ENCODE measurements around the gene ATP6V0C.

Gene ATP6V0C

DNA sequence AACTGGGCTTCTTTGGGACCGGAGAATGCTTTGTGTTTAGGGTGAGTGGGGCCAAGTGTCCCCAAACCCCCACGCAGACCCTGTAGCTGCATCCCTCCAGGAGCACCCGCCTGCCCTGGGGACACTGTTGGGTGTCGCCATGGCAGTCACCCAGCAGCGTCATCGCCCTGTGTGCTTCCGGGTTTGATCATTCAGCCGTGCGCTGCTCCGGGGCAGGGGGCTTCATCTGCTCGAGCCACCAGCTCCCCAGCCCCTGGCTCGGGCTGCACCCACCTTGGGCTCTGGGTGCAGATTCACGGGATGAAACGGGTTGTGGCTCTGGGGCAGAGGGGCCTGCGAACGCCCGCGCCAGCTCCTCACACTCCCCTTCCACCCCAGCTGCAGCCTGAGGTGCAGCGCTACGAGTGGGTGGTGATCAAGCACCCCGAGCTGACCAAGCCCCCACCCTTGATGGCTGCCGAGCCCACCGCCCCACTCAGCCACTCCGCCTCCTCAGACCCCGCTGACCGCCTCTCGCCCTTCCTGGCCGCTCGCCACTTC, 13.8 kb upstream of the ATP6V0C start:
- Histone ChIP-seq H3K36me3 (ENCODE audit: control insufficient read depth in 1 of 2, insufficient read depth in 2 of 2, low read length in 2 of 2) (peaks cover 2 to 14% of the 10 kb centered on the region in 2 donors), H3K4me3 (ENCODE audit: low read depth in 1 of 2, low read length in 2 of 2) (no peak overlapping the region), H3K27me3 (ENCODE audit: control insufficient read depth in 1 of 2, insufficient read depth in 2 of 2, low read length in 2 of 2) (no peaks in the 10 kb centered on the region), H3K9me3 (ENCODE audit: control insufficient read depth in 1 of 2, low read length in 2 of 2) (no peaks in the 10 kb centered on the region), H3K9ac (ENCODE audit: low read depth in 1 of 2, low read length in 2 of 2) (no peak overlapping the region), H3K4me1 (ENCODE audit: control insufficient read depth in 1 of 2, insufficient read depth in 2 of 2, low read length in 2 of 2) (peaks cover 5 to 15% of the 10 kb centered on the region in 2 donors), H3K27ac (ENCODE audit: low read depth, low read length) (no peak overlapping the region)

DNA sequence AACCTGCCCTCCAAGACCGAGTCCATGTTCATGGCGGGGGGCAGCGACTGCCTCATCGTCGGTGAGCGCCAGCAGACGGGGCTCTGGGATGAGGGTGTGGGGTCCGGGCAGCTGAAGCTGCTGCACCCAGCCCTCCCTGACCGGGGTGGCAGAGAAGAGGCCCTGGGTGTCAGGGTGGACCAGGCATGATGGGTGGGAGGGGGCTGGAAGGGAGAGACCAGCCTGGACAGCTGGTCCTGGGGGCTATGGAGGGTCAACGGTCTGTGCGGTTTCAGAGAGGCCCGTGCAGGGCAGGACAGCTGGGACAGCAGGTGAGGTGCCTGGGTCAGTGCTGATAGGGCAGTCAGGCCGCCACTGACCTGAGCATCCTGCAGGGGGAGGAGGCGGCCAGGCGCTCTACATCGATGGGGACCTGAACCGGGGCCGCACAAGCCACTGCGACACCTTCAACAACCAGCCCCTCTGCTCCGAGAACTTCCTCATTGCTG, 13.3 kb upstream of the ATP6V0C start:
- no peaks in the 10 kb centered on the region for H3K9me3 ChIP-seq (ENCODE audit: control insufficient read depth in 1 of 2, low read length in 2 of 2)
- peaks cover 5 to 15% of the 10 kb centered on the region in 2 donors for H3K4me1 ChIP-seq (ENCODE audit: control insufficient read depth in 1 of 2, insufficient read depth in 2 of 2, low read length in 2 of 2)
- H3K27me3 ChIP-seq (ENCODE audit: control insufficient read depth in 1 of 2, insufficient read depth in 2 of 2, low read length in 2 of 2), result no peaks in the 10 kb centered on the region
- H3K4me3 ChIP-seq (ENCODE audit: low read depth in 1 of 2, low read length in 2 of 2), result no peak overlapping the region
- H3K9ac ChIP-seq (ENCODE audit: low read depth in 1 of 2, low read length in 2 of 2), result no peak overlapping the region
- H3K36me3 ChIP-seq (ENCODE audit: control insufficient read depth in 1 of 2, insufficient read depth in 2 of 2, low read length in 2 of 2), result peaks cover 2 to 14% of the 10 kb centered on the region in 2 donors
- H3K27ac ChIP-seq (ENCODE audit: low read depth, low read length), result no peak overlapping the region

DNA sequence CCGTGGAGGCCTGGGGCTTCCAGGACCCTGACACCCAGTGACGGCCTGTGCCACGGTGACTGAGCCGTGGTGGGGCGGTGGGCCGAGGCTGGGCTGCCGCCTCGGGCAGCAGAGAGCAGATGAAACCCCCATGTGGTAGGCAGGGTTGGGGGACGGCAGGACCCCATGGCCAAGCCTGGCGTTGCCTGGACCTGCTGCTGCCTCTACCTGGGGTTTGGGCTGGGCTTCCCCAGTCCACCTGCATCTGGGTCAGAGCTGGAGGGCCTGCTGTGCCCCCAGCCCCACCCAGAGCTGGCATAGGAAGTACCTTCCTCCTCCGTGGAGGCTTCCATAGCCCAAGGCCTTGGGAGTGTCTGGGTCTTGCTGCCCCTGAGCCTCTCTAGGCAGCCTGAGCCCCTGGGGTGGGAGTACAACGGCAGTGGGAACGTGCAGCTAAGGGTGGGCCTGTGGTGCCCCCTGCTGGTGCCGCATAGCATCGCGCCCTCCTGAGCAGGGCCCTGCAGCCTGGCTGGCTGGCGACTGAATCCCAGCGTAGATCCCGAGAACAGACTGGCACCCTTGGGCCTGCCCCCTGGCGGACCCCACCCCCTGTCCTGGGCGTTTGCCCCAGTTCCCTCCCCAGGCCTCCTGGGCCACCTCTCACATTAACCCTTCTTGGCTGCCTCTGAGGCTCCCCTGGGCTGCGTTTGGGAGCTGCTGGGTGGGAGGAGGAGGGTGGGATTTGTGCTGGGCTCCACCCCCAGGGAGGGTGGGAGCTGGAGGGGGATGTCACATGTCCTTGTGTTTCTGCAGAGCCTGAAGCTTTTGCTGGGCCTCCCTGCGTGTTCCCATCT, 12.6 kb upstream of the ATP6V0C start:
- Histone ChIP-seq H3K27ac (ENCODE audit: low read depth, low read length) (no peak overlapping the region), H3K4me3 (ENCODE audit: low read depth in 1 of 2, low read length in 2 of 2) (peak overlapping the region in 1 of 2 donors; percentile 28), H3K4me1 (ENCODE audit: control insufficient read depth in 1 of 2, insufficient read depth in 2 of 2, low read length in 2 of 2) (peaks cover 5 to 15% of the 10 kb centered on the region in 2 donors), H3K9ac (ENCODE audit: low read depth in 1 of 2, low read length in 2 of 2) (no peak overlapping the region), H3K36me3 (ENCODE audit: control insufficient read depth in 1 of 2, insufficient read depth in 2 of 2, low read length in 2 of 2) (peaks cover 2 to 12% of the 10 kb centered on the region in 2 donors), H3K27me3 (ENCODE audit: control insufficient read depth in 1 of 2, insufficient read depth in 2 of 2, low read length in 2 of 2) (no peaks in the 10 kb centered on the region), H3K9me3 (ENCODE audit: control insufficient read depth in 1 of 2, low read length in 2 of 2) (no peaks in the 10 kb centered on the region)

DNA sequence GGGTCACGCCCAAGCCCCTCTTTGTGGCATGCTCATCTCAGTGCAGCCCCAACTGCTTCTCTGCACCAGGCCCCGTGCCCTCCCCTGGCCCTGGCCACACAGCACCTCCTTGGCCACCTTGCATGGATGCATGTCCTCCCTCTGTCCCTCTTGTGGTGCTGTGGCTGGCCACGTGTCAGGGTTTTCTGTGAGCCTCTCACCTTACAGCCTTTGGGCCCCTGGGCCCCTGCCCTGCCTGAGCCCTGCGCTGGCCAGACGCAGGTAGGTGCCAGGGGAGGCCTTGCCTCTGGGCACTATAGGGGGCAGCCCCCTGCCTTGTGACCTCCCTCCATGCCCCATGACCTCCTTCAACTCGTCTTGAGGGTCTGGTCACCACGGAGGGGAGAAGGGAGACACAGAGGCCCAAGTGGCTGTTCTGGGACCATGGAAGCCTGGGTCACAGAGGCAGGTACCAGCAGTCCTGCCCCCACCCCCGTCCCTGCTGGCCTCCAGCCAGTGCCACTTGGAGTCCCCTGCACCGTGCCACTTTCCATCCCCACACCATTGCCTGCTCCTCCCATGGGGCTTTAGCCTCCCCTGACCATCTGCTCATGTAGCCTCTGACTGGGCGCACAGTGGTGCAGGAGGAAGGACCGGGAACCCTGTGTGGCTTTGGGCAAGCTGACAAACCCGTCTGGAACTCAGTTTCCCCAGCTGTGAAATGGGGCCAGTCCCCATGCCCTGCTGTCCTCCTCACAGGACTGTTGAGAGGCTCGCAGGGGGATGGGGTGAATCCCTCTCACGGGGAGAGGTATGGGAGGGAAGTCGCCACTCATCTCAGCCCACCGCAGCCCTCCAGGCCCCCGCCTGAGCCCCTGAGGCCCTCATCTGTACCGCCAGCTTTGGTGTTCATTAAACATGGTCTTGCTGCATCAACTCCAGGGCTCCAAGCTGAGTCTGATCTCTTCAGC, 11.5 kb upstream of the ATP6V0C start:
- H3K36me3 ChIP-seq (ENCODE audit: control insufficient read depth in 1 of 2, insufficient read depth in 2 of 2, low read length in 2 of 2), result peaks cover 2 to 6% of the 10 kb centered on the region in 2 donors
- no peak overlapping the region for H3K9ac ChIP-seq (ENCODE audit: low read depth in 1 of 2, low read length in 2 of 2)
- H3K27ac ChIP-seq (ENCODE audit: low read depth, low read length), result no peak overlapping the region
- H3K4me3 ChIP-seq (ENCODE audit: low read depth in 1 of 2, low read length in 2 of 2), result no peak overlapping the region
- H3K27me3 ChIP-seq (ENCODE audit: control insufficient read depth in 1 of 2, insufficient read depth in 2 of 2, low read length in 2 of 2), result no peaks in the 10 kb centered on the region
- no peaks in the 10 kb centered on the region for H3K9me3 ChIP-seq (ENCODE audit: control insufficient read depth in 1 of 2, low read length in 2 of 2)
- H3K4me1 ChIP-seq (ENCODE audit: control insufficient read depth in 1 of 2, insufficient read depth in 2 of 2, low read length in 2 of 2), result peaks cover 5 to 15% of the 10 kb centered on the region in 2 donors

DNA sequence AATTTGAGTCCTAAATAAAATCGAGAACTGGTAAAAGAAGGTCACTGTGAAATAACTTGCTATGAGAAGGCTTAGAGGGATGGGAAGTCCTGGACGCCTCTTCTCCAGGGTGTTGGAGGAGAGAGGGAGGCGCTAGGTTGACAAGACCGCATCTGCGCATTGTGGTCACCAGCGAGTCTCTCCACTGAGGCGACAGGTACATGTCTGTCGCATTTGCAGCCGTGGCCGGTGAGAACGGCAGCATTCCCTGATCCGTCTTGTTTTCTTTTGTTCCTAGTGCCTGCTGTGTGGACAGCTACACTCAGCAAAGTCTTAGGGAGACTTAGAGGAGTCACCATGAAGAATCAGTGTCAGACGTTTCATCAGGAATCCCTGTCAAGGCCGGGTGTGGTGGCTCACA, 8.1 kb upstream of the ATP6V0C start:
- no peaks in the 10 kb centered on the region for H3K36me3 ChIP-seq (ENCODE audit: control insufficient read depth in 1 of 2, insufficient read depth in 2 of 2, low read length in 2 of 2)
- H3K9me3 ChIP-seq (ENCODE audit: control insufficient read depth in 1 of 2, low read length in 2 of 2), result no peaks in the 10 kb centered on the region
- H3K27me3 ChIP-seq (ENCODE audit: control insufficient read depth in 1 of 2, insufficient read depth in 2 of 2, low read length in 2 of 2), result no peaks in the 10 kb centered on the region
- no peak overlapping the region for H3K9ac ChIP-seq (ENCODE audit: low read depth in 1 of 2, low read length in 2 of 2)
- H3K27ac ChIP-seq (ENCODE audit: low read depth, low read length), result no peak overlapping the region
- H3K4me3 ChIP-seq (ENCODE audit: low read depth in 1 of 2, low read length in 2 of 2), result no peak overlapping the region
- peaks cover 0 to 9% of the 10 kb centered on the region in 2 donors for H3K4me1 ChIP-seq (ENCODE audit: control insufficient read depth in 1 of 2, insufficient read depth in 2 of 2, low read length in 2 of 2)

DNA sequence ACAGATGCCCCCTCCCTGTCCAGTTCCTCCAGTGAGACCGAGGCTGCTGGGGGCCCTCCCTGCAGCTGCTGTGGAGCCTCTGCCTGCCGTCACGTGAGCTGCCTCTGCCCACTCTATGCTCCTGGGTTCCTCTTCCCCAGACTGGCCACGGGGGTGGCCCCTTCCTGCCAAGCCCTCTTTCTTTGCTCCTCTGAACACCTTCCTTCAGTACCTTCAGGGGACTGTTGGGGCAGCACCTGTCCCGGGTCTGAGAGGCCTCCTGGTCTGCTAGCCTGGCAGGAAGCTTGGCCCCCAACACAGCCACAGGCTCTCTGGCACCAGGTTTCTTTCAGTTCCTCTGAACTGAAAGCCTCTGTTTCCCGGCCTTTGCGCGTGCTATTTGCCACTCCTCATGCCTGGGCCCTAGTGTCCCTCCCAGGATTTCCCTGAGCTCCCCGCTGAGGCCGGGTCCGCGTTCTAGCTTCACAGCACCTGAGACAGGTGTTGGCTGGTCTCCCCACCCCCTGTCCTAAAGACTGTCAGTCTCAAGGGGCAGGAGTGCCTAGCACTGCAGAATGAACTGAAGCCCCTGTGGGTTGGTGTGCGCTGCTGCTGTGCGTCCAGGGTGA, 6.6 kb upstream of the ATP6V0C start:
- H3K4me3 ChIP-seq (ENCODE audit: low read depth in 1 of 2, low read length in 2 of 2), result no peak overlapping the region
- no peaks in the 10 kb centered on the region for H3K9me3 ChIP-seq (ENCODE audit: control insufficient read depth in 1 of 2, low read length in 2 of 2)
- H3K4me1 ChIP-seq (ENCODE audit: control insufficient read depth in 1 of 2, insufficient read depth in 2 of 2, low read length in 2 of 2), result peaks cover 0 to 5% of the 10 kb centered on the region in 2 donors
- no peak overlapping the region for H3K9ac ChIP-seq (ENCODE audit: low read depth in 1 of 2, low read length in 2 of 2)
- H3K27ac ChIP-seq (ENCODE audit: low read depth, low read length), result peak overlapping the region; percentile 32
- no peaks in the 10 kb centered on the region for H3K36me3 ChIP-seq (ENCODE audit: control insufficient read depth in 1 of 2, insufficient read depth in 2 of 2, low read length in 2 of 2)
- no peaks in the 10 kb centered on the region for H3K27me3 ChIP-seq (ENCODE audit: control insufficient read depth in 1 of 2, insufficient read depth in 2 of 2, low read length in 2 of 2)

DNA sequence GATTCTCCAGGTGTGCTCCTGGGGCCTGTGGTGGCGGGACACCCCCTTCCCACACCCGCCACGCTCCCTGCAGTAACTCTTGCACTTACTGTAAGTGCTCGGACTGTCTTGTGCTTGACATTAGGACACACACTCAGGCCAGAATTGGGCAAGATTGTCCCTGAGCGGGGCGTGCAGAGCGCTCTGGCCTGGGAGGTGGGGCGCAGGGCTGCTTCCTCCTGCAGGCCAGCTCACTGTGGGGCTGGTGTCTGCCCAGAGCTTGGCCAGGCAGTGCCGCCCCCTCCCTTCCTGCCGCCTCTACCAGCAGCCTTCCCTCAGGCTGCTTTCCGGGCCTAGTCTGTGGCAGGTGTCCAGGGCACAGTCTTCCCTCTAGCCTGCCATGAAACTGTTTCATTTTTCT, 6.1 kb upstream of the ATP6V0C start:
- H3K27me3 ChIP-seq (ENCODE audit: control insufficient read depth in 1 of 2, insufficient read depth in 2 of 2, low read length in 2 of 2), result no peaks in the 10 kb centered on the region
- no peak overlapping the region for H3K9ac ChIP-seq (ENCODE audit: low read depth in 1 of 2, low read length in 2 of 2)
- peaks cover 0 to 9% of the 10 kb centered on the region in 2 donors for H3K4me1 ChIP-seq (ENCODE audit: control insufficient read depth in 1 of 2, insufficient read depth in 2 of 2, low read length in 2 of 2)
- H3K27ac ChIP-seq (ENCODE audit: low read depth, low read length), result peak overlapping the region; percentile 32
- no peaks in the 10 kb centered on the region for H3K9me3 ChIP-seq (ENCODE audit: control insufficient read depth in 1 of 2, low read length in 2 of 2)
- no peaks in the 10 kb centered on the region for H3K36me3 ChIP-seq (ENCODE audit: control insufficient read depth in 1 of 2, insufficient read depth in 2 of 2, low read length in 2 of 2)
- H3K4me3 ChIP-seq (ENCODE audit: low read depth in 1 of 2, low read length in 2 of 2), result no peak overlapping the region

DNA sequence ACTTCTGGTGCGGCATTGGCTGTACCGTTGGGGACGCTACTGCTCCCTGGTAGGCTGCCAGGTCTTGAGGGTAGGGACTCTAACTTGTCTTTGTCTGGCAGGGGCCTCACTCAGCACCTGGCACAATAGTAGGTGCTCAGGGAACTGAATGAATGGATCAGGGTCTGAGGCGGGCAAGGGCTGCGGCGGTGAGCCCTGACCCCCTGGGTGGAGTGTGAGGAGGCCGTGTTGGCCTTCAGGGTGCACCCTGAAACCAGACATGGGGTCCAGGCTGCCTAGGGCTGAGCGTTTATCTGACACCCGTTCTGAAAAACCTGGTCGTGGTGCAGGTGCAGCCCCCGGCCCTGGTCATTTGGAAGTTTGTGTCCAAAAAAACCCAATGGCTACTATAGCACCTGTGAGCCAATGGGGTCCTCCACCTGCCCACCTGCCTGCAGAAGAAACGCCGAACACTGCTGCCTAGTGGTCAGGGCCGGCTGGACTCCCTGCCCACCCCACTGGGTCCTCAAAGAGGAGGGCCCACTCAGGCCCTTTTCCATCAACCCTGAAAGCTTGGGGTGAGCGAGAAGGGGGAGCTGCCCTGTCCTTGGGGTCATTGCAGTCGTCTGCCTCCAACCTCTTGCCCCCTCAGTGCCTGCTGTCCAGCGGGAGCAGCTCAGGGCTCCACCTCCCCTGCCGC, 4.9 kb upstream of the ATP6V0C start:
- Histone ChIP-seq H3K4me1 (ENCODE audit: control insufficient read depth in 1 of 2, insufficient read depth in 2 of 2, low read length in 2 of 2) (peaks cover 6 to 15% of the 10 kb centered on the region in 2 donors), H3K9me3 (ENCODE audit: control insufficient read depth in 1 of 2, low read length in 2 of 2) (no peaks in the 10 kb centered on the region), H3K27me3 (ENCODE audit: control insufficient read depth in 1 of 2, insufficient read depth in 2 of 2, low read length in 2 of 2) (no peaks in the 10 kb centered on the region), H3K36me3 (ENCODE audit: control insufficient read depth in 1 of 2, insufficient read depth in 2 of 2, low read length in 2 of 2) (no peaks in the 10 kb centered on the region), H3K9ac (ENCODE audit: low read depth in 1 of 2, low read length in 2 of 2) (no peak overlapping the region), H3K4me3 (ENCODE audit: low read depth in 1 of 2, low read length in 2 of 2) (no peak overlapping the region), H3K27ac (ENCODE audit: low read depth, low read length) (no peak overlapping the region)

DNA sequence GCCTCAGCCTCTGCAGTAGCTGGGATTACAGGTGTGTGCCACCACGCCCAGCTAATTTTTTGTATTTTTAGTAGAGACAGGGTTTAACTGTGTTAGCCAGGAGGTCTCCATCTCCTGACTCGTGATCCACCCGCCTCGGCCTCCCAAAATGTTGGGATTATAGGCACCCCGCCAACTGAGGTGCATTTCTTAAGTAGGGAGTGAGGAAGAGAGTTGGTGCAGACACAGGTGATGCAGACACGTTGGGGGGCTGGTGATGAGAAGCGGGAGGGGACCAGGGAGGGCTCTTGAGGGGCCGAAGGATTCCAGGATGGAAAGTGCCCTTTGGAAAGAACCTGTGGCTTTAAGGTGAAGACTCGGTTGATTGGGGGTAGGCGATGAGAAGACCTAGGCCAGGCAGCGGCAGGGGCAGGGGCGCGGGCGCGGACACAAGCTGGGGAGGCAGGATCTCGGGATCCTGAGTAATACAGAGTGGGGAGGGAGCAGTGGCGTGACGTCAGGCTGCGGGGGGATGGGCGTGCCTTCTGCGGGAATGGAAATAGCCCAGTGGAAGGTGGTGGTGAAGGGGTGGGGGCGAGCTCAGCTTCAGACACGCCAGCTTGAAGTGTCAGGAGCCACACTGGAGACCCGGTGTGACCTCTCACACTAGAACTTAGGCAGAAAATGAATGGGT, 2.5 kb upstream of the ATP6V0C start:
- H3K27ac ChIP-seq (ENCODE audit: low read depth, low read length), result no peak overlapping the region
- H3K36me3 ChIP-seq (ENCODE audit: control insufficient read depth in 1 of 2, insufficient read depth in 2 of 2, low read length in 2 of 2), result peaks cover 0 to 1% of the 10 kb centered on the region in 2 donors
- H3K9me3 ChIP-seq (ENCODE audit: control insufficient read depth in 1 of 2, low read length in 2 of 2), result no peaks in the 10 kb centered on the region
- no peaks in the 10 kb centered on the region for H3K27me3 ChIP-seq (ENCODE audit: control insufficient read depth in 1 of 2, insufficient read depth in 2 of 2, low read length in 2 of 2)
- no peak overlapping the region for H3K9ac ChIP-seq (ENCODE audit: low read depth in 1 of 2, low read length in 2 of 2)
- H3K4me1 ChIP-seq (ENCODE audit: control insufficient read depth in 1 of 2, insufficient read depth in 2 of 2, low read length in 2 of 2), result peaks cover 21 to 31% of the 10 kb centered on the region in 2 donors
- peak overlapping the region in 1 of 2 donors; percentile 16 for H3K4me3 ChIP-seq (ENCODE audit: low read depth in 1 of 2, low read length in 2 of 2)
